ENCODE measurements around the gene GPC6. TPM values are rescaled to one million over a fixed set of nuclear protein-coding genes. Genes with fewer than 3 reads are reported as not detected.

Gene GPC6
- total and polyA plus RNA-seq, 2 experiments from 2014 or later, result 26.0 to 92.8 TPM

DNA sequence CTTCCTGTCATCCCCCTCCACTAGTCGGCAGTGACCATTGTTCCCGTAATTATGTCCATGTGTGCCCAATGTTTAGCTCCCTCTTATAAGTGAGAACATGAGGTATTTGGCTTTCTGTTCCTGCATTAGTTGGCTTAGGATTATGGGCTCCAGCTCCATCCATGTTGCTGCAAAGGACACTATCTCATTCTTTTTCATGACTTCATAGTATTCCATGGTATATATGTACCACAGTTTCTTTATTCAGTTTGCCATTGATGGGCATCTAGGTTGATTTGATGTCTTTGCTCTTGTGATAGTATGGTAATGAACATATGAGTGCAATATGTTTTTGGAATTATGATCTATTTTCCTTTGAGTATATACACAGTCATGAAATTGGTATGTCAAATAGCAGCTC lies 730.8 kb downstream of the GPC6 start:
- Histone ChIP-seq H3K27me3 (no peaks in the 10 kb centered on the region), H3K27ac (no peak overlapping the region), H2AFZ (no peak overlapping the region), H3K79me2 (no peaks in the 10 kb centered on the region), H3K4me2 (no peak overlapping the region), H3K9me3 (ENCODE audit: low read depth) (no peaks in the 10 kb centered on the region), H3K9me2 (replicated peaks; ENCODE audit: insufficient read depth) (no peaks in the 10 kb centered on the region), H4K20me1 (ENCODE audit: insufficient read depth, poor library complexity, severe bottlenecking) (no peaks in the 10 kb centered on the region), H3K4me1 (ENCODE audit: insufficient read depth) (peaks cover 7% of the 10 kb centered on the region), H3K36me3 (replicated peaks; ENCODE audit: insufficient read depth, low read depth) (no peaks in the 10 kb centered on the region), H3K4me3 (no peak overlapping the region)
- WGBS (ENCODE audit: low lambda C conversion rate, missing lambda C conversion rate), result 96% methylated on average over 2 of the region's 2 CpGs
- TF ChIP-seq EZH2 (IDR thresholded peaks at IDR 0.05; ENCODE audit: borderline replicate concordance) (no peak), EZH2phosphoT487 (IDR thresholded peaks at IDR 0.05; ENCODE audit: low read depth, severe bottlenecking, unreplicated experiment) (no peak)
- TF ChIP-seq, protein P1, sequence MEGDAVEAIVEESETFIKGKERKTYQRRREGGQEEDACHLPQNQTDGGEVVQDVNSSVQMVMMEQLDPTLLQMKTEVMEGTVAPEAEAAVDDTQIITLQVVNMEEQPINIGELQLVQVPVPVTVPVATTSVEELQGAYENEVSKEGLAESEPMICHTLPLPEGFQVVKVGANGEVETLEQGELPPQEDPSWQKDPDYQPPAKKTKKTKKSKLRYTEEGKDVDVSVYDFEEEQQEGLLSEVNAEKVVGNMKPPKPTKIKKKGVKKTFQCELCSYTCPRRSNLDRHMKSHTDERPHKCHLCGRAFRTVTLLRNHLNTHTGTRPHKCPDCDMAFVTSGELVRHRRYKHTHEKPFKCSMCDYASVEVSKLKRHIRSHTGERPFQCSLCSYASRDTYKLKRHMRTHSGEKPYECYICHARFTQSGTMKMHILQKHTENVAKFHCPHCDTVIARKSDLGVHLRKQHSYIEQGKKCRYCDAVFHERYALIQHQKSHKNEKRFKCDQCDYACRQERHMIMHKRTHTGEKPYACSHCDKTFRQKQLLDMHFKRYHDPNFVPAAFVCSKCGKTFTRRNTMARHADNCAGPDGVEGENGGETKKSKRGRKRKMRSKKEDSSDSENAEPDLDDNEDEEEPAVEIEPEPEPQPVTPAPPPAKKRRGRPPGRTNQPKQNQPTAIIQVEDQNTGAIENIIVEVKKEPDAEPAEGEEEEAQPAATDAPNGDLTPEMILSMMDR (IDR thresholded peaks at IDR 0.05; ENCODE audit: poor library complexity), result no peak
- DNase-seq (ENCODE audit: low spot score), result no peak

DNA sequence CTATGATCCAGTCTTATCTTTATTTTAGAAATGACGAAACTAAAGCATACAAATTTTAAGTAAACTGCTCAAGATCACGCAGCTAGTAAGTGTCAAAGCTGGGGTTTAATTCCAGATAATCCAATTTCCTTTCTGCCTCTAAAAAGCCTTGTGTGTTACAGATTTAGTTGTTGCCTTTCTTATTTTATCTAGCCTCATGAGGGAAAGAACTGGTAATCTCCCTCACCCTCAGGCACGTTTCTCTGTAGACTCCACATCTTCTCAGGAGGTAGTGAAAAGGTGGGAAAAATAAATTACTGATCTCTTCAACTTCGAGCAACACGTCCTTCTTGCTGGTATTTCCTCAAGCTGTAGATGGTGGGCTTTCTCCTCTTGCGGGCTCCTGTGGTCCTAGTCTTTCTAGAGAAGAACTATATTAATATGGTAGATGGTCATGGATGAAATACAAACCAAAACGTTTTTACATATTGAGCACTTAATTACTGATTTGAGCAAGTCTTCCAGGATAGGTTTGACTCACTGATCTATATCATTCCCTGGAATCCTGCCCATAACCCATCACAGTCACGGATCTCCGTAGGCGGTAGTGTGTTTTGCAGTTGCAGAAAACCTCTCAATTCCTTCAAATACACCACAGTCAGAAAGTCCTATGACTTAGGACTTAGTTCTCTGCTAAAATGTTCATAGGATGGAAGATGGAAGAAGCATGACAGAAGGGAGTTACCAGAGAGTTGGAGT lies 733.4 kb downstream of the GPC6 start:
- H3K27me3 ChIP-seq, result no peaks in the 10 kb centered on the region
- DNase-seq (ENCODE audit: low spot score), result no peak
- H3K4me3 ChIP-seq, result no peak overlapping the region
- H3K9me2 ChIP-seq (replicated peaks; ENCODE audit: insufficient read depth), result no peaks in the 10 kb centered on the region
- H3K4me2 ChIP-seq, result no peak overlapping the region
- TF ChIP-seq, protein P1 (IDR thresholded peaks at IDR 0.05; ENCODE audit: poor library complexity), result no peak
- no peak for TF ChIP-seq EZH2 (IDR thresholded peaks at IDR 0.05; ENCODE audit: borderline replicate concordance)
- TF ChIP-seq EZH2phosphoT487 (IDR thresholded peaks at IDR 0.05; ENCODE audit: low read depth, severe bottlenecking, unreplicated experiment), result no peak
- no peaks in the 10 kb centered on the region for H3K9me3 ChIP-seq (ENCODE audit: low read depth)
- no peaks in the 10 kb centered on the region for H3K79me2 ChIP-seq
- H3K36me3 ChIP-seq (replicated peaks; ENCODE audit: insufficient read depth, low read depth), result no peaks in the 10 kb centered on the region
- no peak overlapping the region for H3K27ac ChIP-seq
- no peak overlapping the region for H2AFZ ChIP-seq
- peaks cover 16% of the 10 kb centered on the region for H3K4me1 ChIP-seq (ENCODE audit: insufficient read depth)
- H4K20me1 ChIP-seq (ENCODE audit: insufficient read depth, poor library complexity, severe bottlenecking), result no peaks in the 10 kb centered on the region
- 74% methylated on average over 10 of the region's 10 CpGs for WGBS (ENCODE audit: low lambda C conversion rate, missing lambda C conversion rate)

DNA sequence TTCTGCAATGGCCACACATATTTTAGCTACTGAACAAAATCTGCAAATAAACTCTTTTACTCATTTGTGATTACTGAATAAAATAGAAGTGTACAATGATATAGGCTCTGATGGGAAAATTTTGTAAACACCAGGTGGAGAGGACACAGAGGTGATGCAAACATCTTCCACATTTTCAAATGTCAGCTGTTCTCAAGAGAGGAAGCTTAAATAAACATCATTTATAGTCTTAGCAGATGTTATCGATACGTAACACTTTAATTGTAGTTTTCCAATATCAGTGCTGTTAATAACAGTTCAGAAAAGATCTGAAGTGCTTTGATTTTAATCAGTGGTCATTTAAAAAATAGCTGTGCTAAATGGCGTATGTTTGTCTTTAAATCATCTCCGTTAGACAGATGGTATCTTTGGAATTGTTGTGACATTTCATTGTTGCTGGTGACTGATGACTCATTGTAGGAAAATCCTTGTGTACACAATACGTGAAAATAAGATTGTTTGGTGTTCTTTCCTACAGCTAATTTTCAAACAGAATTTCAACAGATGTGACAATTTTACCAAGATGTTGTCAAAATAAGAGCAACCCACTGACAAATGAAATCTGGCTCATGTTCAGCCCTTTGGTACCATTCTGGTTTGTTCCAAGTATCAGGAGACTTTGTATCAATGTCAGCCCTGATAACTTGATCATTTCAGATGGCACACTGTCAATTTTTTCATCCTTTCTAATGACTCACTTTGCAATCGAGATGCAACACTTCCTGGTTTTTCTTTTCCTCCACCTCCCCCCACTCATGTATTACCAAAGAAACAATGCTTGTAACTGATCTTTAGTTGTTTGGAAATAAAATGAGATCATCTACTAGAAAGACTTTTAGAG lies 736.9 kb downstream of the GPC6 start:
- peaks cover 8% of the 10 kb centered on the region for H3K4me1 ChIP-seq (ENCODE audit: insufficient read depth)
- no peak for TF ChIP-seq EZH2 (IDR thresholded peaks at IDR 0.05; ENCODE audit: borderline replicate concordance)
- TF ChIP-seq, protein P1 (IDR thresholded peaks at IDR 0.05; ENCODE audit: poor library complexity), result no peak
- TF ChIP-seq EZH2phosphoT487 (IDR thresholded peaks at IDR 0.05; ENCODE audit: low read depth, severe bottlenecking, unreplicated experiment), result no peak
- no peaks in the 10 kb centered on the region for H3K36me3 ChIP-seq (replicated peaks; ENCODE audit: insufficient read depth, low read depth)
- no peaks in the 10 kb centered on the region for H3K27me3 ChIP-seq
- peak overlapping the region; percentile 21 for H3K27ac ChIP-seq
- no peaks in the 10 kb centered on the region for H3K79me2 ChIP-seq
- no peaks in the 10 kb centered on the region for H3K9me2 ChIP-seq (replicated peaks; ENCODE audit: insufficient read depth)
- H3K9me3 ChIP-seq (ENCODE audit: low read depth), result no peaks in the 10 kb centered on the region
- peak overlapping the region; percentile 11 for H3K4me2 ChIP-seq
- no peaks in the 10 kb centered on the region for H4K20me1 ChIP-seq (ENCODE audit: insufficient read depth, poor library complexity, severe bottlenecking)
- H3K4me3 ChIP-seq, result no peak overlapping the region
- WGBS (ENCODE audit: low lambda C conversion rate, missing lambda C conversion rate), result 39% methylated on average over 6 of the region's 6 CpGs
- no peak overlapping the region for H2AFZ ChIP-seq
- DNase-seq (ENCODE audit: low spot score), result peak; percentile 8
